Activated naive CD4-positive, alpha-beta T cell (primary cell): ENCODE results near the gene FILIP1L.
"Not testable (repeated sequence)": the region's sequence is repeated elsewhere in the genome, so short reads cannot be mapped to it uniquely, and the experiment has no call there.

ENCODE experiments used
- DNase-seq, 4 experiments: peaks; one replicate each; lab custom pipeline; 2025; lab: John Stamatoyannopoulos, UW

Gene FILIP1L

GRCh38 chr3:100098784-100099070 is 15.6 kb downstream of the FILIP1L start:
- no peak for DNase-seq

GRCh38 chr3:100097919-100098783 is 16.1 kb downstream of the FILIP1L start:
- DNase-seq, result no peak

- DNase-seq, result no peak
Measured at GRCh38 chr3:100096866-100097265, 17.4 kb downstream of the FILIP1L start.

- DNase-seq, result not testable (repeated sequence)
Measured at GRCh38 chr3:100096286-100096685, 18.0 kb downstream of the FILIP1L start.

- DNase-seq, result no peak
Measured at GRCh38 chr3:100093831-100094230, 20.5 kb downstream of the FILIP1L start.

- no peak for DNase-seq
Measured at GRCh38 chr3:100090669-100091005, 23.7 kb downstream of the FILIP1L start.

- DNase-seq, result no peak
Measured at GRCh38 chr3:100089812-100090668, 24.3 kb downstream of the FILIP1L start.

GRCh38 chr3:100088735-100089368 is 25.4 kb downstream of the FILIP1L start:
- no peak for DNase-seq

- DNase-seq, result no peak
Measured at GRCh38 chr3:100087198-100087597, 27.1 kb downstream of the FILIP1L start.

- no peak for DNase-seq
Measured at GRCh38 chr3:100086401-100086800, 27.9 kb downstream of the FILIP1L start.

GRCh38 chr3:100084100-100084806 is 30.0 kb downstream of the FILIP1L start:
- no peak for DNase-seq

GRCh38 chr3:100083209-100083608 is 31.1 kb downstream of the FILIP1L start:
- no peak for DNase-seq

- no peak for DNase-seq
Measured at GRCh38 chr3:100082714-100083113, 31.6 kb downstream of the FILIP1L start.

GRCh38 chr3:100081986-100082692 is 32.2 kb downstream of the FILIP1L start:
- no peak for DNase-seq

- DNase-seq, result no peak
Measured at GRCh38 chr3:100081311-100081710, 33.0 kb downstream of the FILIP1L start.

- DNase-seq, result no peak
Measured at GRCh38 chr3:100080573-100080972, 33.7 kb downstream of the FILIP1L start.

- DNase-seq, result no peak
Measured at GRCh38 chr3:100079328-100079727, 35.0 kb downstream of the FILIP1L start.

- no peak for DNase-seq
Measured at GRCh38 chr3:100076731-100077529, 37.4 kb downstream of the FILIP1L start.

GRCh38 chr3:100075851-100076730 is 38.2 kb downstream of the FILIP1L start:
- no peak for DNase-seq

GRCh38 chr3:100075196-100075595 is 39.1 kb downstream of the FILIP1L start:
- no peak for DNase-seq
